Ishikawa (cell line): ENCODE measurements around the gene LRBA.

ENCODE experiments used
- CEBPB ChIP-seq: IDR thresholded peaks from 2 replicates; pipeline ENCODE4 v1.6.1; 2012
- EGR1 ChIP-seq: IDR thresholded peaks from 2 replicates; pipeline ENCODE4 v1.6.1; 2012
- EP300 ChIP-seq: IDR thresholded peaks from 2 replicates; pipeline ENCODE4 v1.6.1; 2012; ENCODE audit warnings: borderline replicate concordance
- FOXM1 ChIP-seq: IDR thresholded peaks from 2 replicates; pipeline ENCODE4 v1.6.1; 2012; ENCODE audit warnings: low read depth, borderline replicate concordance
- MAX ChIP-seq: IDR thresholded peaks from 2 replicates; pipeline ENCODE4 v1.6.1; 2012
- REST ChIP-seq: IDR thresholded peaks from 2 replicates; pipeline ENCODE4 v1.6.1; 2012; ENCODE audit warnings: low read depth, mild to moderate bottlenecking
- TCF12 ChIP-seq: IDR thresholded peaks from 2 replicates; pipeline ENCODE4 v1.6.1; 2012; ENCODE audit warnings: low read depth
- TEAD4 ChIP-seq: IDR thresholded peaks from 2 replicates; pipeline ENCODE4 v1.6.1; 2012
- USF1 ChIP-seq: IDR thresholded peaks from 2 replicates; pipeline ENCODE4 v1.6.1; 2012
- ZBTB7A ChIP-seq: IDR thresholded peaks from 2 replicates; pipeline ENCODE4 v1.6.1; 2012; ENCODE audit warnings: low read depth

- TF ChIP-seq TEAD4 = no peak
- no peak for TF ChIP-seq ZBTB7A
- no peak for TF ChIP-seq EP300
- no peak for TF ChIP-seq CEBPB
- TF ChIP-seq EGR1 = no peak
- no peak for TF ChIP-seq FOXM1
- no peak for TF ChIP-seq TCF12
- TF ChIP-seq MAX = no peak
- TF ChIP-seq USF1 = no peak
- TF ChIP-seq REST = no peak
These were observed 669.8 kb downstream of the LRBA start for GRCh38 chr4:150345207-150345744.
